ENCODE results near the gene KRTAP27-1. TPM values are rescaled to one million over a fixed set of nuclear protein-coding genes. Genes with fewer than 3 reads are reported as not detected.

KRTAP27-1 gene
- total and polyA plus RNA-seq, 2 experiments from 2014 or later: not detected

GRCh38 chr21:30355906-30356305, 18.4 kb upstream of the KRTAP27-1 start:
- Mint-ChIP-seq H3K4me3 (no peak overlapping the region), H3K4me1 (no peaks in the 10 kb centered on the region), H3K36me3 (ENCODE audit: low read depth) (no peaks in the 10 kb centered on the region), H3K27me3 (ENCODE audit: insufficient read depth, low read depth, poor library complexity) (no peaks in the 10 kb centered on the region), H3K9me3 (no peaks in the 10 kb centered on the region), H3K27ac (no peak overlapping the region)
- TF ChIP-seq, protein P1, sequence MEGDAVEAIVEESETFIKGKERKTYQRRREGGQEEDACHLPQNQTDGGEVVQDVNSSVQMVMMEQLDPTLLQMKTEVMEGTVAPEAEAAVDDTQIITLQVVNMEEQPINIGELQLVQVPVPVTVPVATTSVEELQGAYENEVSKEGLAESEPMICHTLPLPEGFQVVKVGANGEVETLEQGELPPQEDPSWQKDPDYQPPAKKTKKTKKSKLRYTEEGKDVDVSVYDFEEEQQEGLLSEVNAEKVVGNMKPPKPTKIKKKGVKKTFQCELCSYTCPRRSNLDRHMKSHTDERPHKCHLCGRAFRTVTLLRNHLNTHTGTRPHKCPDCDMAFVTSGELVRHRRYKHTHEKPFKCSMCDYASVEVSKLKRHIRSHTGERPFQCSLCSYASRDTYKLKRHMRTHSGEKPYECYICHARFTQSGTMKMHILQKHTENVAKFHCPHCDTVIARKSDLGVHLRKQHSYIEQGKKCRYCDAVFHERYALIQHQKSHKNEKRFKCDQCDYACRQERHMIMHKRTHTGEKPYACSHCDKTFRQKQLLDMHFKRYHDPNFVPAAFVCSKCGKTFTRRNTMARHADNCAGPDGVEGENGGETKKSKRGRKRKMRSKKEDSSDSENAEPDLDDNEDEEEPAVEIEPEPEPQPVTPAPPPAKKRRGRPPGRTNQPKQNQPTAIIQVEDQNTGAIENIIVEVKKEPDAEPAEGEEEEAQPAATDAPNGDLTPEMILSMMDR (conservative IDR thresholded peaks at IDR 0.05; ENCODE audit: low read depth in 2 of 2): no peak
- TF ChIP-seq JUNB (IDR thresholded peaks at IDR 0.05; ENCODE audit: unreplicated experiment) (no peak), STAT1 (IDR thresholded peaks at IDR 0.05; ENCODE audit: unreplicated experiment) (no peak), POLR2AphosphoS5 (IDR thresholded peaks at IDR 0.05; ENCODE audit: low read depth) (no peak), EZH2 (IDR thresholded peaks at IDR 0.05; ENCODE audit: low read depth, unreplicated experiment) (no peak), EZH2phosphoT487 (IDR thresholded peaks at IDR 0.05; ENCODE audit: unreplicated experiment) (no peak), ZNF114 (CRISPR knock-in tag; IDR thresholded peaks at IDR 0.05) (no peak), ETS1 (IDR thresholded peaks at IDR 0.05) (no peak), ZNF331 (CRISPR knock-in tag; IDR thresholded peaks at IDR 0.05; ENCODE audit: low read depth) (no peak), NANOG (IDR thresholded peaks at IDR 0.05; ENCODE audit: borderline replicate concordance) (no peak), CREB1 (CRISPR knock-in tag; IDR thresholded peaks at IDR 0.05; ENCODE audit: low read depth) (no peak)
- TF ChIP-seq, protein P2, sequence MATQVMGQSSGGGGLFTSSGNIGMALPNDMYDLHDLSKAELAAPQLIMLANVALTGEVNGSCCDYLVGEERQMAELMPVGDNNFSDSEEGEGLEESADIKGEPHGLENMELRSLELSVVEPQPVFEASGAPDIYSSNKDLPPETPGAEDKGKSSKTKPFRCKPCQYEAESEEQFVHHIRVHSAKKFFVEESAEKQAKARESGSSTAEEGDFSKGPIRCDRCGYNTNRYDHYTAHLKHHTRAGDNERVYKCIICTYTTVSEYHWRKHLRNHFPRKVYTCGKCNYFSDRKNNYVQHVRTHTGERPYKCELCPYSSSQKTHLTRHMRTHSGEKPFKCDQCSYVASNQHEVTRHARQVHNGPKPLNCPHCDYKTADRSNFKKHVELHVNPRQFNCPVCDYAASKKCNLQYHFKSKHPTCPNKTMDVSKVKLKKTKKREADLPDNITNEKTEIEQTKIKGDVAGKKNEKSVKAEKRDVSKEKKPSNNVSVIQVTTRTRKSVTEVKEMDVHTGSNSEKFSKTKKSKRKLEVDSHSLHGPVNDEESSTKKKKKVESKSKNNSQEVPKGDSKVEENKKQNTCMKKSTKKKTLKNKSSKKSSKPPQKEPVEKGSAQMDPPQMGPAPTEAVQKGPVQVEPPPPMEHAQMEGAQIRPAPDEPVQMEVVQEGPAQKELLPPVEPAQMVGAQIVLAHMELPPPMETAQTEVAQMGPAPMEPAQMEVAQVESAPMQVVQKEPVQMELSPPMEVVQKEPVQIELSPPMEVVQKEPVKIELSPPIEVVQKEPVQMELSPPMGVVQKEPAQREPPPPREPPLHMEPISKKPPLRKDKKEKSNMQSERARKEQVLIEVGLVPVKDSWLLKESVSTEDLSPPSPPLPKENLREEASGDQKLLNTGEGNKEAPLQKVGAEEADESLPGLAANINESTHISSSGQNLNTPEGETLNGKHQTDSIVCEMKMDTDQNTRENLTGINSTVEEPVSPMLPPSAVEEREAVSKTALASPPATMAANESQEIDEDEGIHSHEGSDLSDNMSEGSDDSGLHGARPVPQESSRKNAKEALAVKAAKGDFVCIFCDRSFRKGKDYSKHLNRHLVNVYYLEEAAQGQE (IDR thresholded peaks at IDR 0.05; ENCODE audit: unreplicated experiment): no peak
- TF ChIP-seq, protein P3, sequence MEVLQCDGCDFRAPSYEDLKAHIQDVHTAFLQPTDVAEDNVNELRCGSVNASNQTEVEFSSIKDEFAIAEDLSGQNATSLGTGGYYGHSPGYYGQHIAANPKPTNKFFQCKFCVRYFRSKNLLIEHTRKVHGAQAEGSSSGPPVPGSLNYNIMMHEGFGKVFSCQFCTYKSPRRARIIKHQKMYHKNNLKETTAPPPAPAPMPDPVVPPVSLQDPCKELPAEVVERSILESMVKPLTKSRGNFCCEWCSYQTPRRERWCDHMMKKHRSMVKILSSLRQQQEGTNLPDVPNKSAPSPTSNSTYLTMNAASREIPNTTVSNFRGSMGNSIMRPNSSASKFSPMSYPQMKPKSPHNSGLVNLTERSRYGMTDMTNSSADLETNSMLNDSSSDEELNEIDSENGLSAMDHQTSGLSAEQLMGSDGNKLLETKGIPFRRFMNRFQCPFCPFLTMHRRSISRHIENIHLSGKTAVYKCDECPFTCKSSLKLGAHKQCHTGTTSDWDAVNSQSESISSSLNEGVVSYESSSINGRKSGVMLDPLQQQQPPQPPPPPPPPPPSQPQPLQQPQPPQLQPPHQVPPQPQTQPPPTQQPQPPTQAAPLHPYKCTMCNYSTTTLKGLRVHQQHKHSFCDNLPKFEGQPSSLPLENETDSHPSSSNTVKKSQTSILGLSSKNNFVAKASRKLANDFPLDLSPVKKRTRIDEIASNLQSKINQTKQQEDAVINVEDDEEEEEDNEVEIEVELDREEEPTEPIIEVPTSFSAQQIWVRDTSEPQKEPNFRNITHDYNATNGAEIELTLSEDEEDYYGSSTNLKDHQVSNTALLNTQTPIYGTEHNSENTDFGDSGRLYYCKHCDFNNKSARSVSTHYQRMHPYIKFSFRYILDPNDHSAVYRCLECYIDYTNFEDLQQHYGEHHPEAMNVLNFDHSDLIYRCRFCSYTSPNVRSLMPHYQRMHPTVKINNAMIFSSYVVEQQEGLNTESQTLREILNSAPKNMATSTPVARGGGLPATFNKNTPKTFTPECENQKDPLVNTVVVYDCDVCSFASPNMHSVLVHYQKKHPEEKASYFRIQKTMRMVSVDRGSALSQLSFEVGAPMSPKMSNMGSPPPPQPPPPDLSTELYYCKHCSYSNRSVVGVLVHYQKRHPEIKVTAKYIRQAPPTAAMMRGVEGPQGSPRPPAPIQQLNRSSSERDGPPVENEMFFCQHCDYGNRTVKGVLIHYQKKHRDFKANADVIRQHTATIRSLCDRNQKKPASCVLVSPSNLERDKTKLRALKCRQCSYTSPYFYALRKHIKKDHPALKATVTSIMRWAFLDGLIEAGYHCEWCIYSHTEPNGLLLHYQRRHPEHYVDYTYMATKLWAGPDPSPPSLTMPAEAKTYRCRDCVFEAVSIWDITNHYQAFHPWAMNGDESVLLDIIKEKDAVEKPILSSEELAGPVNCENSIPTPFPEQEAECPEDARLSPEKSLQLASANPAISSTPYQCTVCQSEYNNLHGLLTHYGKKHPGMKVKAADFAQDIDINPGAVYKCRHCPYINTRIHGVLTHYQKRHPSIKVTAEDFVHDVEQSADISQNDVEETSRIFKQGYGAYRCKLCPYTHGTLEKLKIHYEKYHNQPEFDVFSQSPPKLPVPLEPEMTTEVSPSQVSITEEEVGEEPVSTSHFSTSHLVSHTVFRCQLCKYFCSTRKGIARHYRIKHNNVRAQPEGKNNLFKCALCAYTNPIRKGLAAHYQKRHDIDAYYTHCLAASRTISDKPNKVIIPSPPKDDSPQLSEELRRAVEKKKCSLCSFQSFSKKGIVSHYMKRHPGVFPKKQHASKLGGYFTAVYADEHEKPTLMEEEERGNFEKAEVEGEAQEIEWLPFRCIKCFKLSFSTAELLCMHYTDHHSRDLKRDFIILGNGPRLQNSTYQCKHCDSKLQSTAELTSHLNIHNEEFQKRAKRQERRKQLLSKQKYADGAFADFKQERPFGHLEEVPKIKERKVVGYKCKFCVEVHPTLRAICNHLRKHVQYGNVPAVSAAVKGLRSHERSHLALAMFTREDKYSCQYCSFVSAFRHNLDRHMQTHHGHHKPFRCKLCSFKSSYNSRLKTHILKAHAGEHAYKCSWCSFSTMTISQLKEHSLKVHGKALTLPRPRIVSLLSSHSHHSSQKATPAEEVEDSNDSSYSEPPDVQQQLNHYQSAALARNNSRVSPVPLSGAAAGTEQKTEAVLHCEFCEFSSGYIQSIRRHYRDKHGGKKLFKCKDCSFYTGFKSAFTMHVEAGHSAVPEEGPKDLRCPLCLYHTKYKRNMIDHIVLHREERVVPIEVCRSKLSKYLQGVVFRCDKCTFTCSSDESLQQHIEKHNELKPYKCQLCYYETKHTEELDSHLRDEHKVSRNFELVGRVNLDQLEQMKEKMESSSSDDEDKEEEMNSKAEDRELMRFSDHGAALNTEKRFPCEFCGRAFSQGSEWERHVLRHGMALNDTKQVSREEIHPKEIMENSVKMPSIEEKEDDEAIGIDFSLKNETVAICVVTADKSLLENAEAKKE (CRISPR knock-in tag; IDR thresholded peaks at IDR 0.05): no peak
- no peaks in the 10 kb centered on the region for H3K27me3 ChIP-seq (ENCODE audit: insufficient read depth)
- no peak overlapping the region for H3K4me3 ChIP-seq
- H3K27ac ChIP-seq (ENCODE audit: low read depth): no peak overlapping the region
- H3K79me2 ChIP-seq (replicated peaks; ENCODE audit: insufficient read depth): no peaks in the 10 kb centered on the region
- no peaks in the 10 kb centered on the region for H3K36me3 ChIP-seq (ENCODE audit: insufficient read depth)
- peaks cover 2% of the 10 kb centered on the region; the same call in 1 of the 2 replicates for H3K9me2 ChIP-seq (ENCODE audit: insufficient read depth)
- no peak for ATAC-seq
- no peaks in the 10 kb centered on the region for H3F3A ChIP-seq (replicated peaks; ENCODE audit: low read depth)
- no peaks in the 10 kb centered on the region for H3K4me1 ChIP-seq (ENCODE audit: insufficient read depth)
- no peaks in the 10 kb centered on the region for H4K20me1 ChIP-seq (replicated peaks; ENCODE audit: insufficient read depth)
- no peak for DNase-seq (ENCODE audit: low spot score)
- no peak overlapping the region for H2AFZ ChIP-seq
- H3K4me2 ChIP-seq: no peak overlapping the region

All from GM23338 (cell line).